Superior temporal gyrus (tissue), 1 donor: ENCODE measurements around the gene BLOC1S2.
"Not testable (repeated sequence)": the region's sequence is repeated elsewhere in the genome, so short reads cannot be mapped to it uniquely, and the experiment has no call there.

Experiments used
- DNase-seq: peaks from one replicate; pipeline ENCODE4 v3.0.0-alpha.2; 2016; ENCODE audit errors: extremely low spot score

BLOC1S2 gene

DNA sequence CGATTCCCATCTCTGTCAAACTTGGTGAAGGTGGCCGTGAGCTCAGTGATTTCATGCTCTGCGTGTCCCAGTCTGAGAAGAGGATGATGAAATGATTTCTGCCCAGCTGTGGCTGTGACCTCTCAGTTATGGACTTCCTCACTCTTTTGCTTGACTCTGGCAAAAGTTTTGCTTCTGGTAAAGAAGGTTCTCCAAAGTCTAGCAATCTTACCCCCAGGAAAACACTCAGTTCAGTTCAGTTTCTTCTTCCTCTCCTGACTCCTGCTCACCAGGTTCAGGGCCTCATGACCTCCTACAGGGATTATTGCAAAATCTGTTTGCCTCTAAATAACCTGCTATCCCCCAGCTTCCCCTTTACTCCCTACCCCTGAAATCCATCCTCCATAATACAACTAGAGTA, 4.9 kb upstream of the BLOC1S2 start:
- DNase-seq = no peak

DNA sequence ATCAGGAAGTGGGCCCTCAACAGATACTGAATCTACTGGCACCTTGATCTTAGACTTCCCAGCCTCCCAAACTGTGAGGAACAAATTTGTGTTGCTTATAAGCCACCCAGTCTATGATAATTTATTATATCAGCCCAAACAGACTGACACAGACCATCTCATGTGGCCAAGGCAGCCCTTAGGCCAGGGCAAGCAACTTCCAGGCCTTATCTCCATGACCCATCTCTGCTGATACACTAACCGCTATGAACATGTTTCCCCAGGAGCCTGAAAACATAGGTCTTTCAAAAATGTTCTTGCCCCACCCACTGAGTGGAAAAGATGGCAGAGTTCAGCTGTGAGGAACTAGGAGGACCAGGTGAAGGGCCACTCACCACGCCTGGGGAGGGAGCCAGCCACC, 3.2 kb upstream of the BLOC1S2 start:
- DNase-seq = no peak

DNA sequence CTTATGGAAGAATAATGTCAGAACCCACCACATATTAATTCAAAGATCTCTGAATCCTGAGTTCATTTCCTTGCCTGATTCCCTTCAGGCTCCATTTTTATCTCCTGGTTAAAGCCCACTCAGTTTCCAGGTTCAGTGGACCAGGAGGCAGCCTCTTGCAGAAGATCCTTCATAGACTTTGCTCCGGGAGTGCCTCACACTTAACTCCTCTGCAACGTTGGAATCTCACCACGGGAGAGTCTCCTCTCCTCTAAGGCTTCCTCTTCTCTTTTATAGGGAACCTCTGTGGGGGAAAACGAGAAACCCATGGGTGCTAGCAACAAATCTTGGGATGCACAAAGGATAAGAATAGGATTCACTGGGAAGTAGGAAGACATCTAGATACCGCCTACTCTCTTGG, 1.7 kb upstream of the BLOC1S2 start:
- DNase-seq = no peak

DNA sequence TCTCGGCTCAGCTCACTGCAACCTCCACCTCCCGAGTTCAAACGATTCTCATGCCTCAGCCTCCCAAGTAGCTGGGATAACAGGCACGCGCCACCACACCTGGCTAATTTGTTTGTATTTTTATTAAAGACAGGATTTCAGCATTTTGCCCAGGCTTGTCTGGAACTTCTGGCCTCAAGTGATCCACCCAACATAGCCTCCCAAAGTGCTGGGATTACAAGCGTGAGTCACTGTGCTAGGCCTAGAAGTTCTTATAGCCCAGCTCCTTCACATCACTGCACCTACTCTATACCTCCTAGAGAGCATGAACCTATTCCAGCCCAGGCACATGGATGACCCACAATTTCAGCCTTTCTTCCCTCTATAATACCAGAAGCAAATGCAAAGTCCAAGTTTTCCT, 1.3 kb upstream of the BLOC1S2 start:
- no peak for DNase-seq

DNA sequence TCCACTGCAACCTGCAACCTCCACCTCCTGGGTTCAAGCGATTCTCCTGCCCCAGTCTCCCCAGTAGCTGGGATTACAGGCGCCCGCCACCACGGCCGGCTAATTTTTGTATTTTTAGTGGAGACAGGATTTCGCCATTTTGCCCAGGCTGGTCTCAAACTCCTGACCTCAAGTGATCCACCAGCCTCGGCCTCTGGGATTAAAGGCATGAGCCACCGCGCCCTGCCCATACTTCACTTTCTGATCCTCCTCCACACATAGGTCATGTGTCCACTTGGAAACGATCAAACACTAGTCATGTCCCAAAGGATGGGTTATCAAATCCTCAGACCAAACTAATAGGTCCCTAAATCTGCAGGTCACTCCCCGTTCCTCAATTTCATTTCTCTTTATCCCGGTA, 1.2 kb downstream of the BLOC1S2 start:
- DNase-seq = not testable (repeated sequence)

DNA sequence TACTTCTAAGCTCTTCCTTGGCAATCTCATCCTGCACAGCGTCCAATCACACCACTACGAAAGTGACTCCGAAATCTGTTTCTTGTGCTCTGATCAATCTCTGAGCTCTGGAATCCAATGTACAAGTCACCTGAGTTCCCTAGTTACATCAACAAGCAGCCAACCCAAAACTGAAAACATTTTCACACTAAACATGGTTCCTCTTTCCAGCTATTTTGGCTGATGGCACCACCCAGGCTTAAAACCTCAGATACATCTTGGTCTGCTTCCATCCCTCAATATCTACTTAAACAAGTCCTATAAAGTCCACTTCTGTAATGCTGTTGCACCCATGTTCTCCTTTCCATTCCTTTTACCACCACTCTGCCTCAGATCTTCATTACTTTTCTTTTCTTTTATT, 3.6 kb downstream of the BLOC1S2 start:
- no peak for DNase-seq

DNA sequence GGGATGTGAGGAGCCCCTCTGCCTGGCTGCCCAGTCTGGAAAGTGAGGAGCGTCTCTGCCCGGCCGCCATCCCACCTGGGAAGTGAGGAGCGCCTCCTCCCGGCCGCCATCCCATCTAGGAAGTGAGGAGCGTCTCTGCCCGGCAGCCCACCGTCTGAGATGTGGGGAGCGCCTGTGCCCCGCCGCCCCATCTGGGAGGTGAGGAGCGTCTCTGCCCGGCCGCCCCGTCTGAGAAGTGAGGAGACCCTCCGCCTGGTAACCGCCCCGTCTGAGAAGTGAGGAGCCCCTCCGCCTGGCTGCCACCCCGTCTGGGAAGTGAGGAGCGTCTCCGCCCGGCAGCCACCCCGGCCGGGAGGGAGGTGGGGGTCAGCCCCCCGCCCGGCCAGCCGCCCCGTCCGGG, 9.5 kb downstream of the BLOC1S2 start:
- DNase-seq = not testable (repeated sequence)

DNA sequence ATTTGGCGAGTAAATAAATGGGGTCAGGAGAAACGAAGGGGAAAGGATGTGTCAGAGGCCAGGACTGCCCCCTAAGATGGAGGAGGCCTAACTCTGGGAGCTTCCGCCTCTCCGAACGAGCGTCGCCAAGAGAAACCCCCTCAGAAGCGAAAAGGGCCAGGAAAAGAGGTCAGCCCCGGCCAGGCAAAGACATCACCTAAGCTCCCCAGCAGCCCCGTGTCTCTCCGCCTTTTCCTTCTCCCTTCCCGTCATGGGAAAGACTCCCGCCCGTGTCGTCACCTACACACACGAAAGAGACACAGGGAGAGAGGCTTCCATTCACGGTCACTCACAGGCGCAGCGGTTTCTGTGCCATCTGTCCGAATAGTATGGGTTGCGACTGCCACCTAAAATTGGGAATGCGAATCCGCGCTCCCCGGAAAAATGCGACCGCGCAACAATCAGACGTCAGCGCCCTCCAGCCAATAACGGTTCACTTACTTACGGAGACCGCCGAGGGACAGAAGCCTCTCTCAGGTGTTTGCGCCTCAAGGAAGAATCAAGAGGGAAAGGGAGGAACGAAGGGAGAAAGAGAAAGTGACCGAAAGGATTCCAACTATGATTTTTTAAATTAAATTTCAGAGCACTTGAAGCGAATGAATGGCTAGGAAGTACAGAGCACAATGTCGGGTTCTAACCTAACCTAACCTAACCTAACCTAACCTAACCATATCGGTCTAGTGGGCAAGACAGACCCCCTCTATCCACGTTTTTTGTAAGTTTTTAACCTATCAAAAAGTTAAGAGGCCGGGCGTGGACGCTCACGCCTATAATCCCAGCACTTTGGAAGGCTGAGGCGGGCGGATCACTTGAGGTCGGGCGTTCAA, 19.0 kb downstream of the BLOC1S2 start, which contains the start of gene CWF19L1:
Gene CWF19L1, minus strand, starts transcription at position 400 of the 866 bp plus-strand sequence. Its CDS starts 45 bp downstream, at position 355.
- DNase-seq = peak; percentile 91

DNA sequence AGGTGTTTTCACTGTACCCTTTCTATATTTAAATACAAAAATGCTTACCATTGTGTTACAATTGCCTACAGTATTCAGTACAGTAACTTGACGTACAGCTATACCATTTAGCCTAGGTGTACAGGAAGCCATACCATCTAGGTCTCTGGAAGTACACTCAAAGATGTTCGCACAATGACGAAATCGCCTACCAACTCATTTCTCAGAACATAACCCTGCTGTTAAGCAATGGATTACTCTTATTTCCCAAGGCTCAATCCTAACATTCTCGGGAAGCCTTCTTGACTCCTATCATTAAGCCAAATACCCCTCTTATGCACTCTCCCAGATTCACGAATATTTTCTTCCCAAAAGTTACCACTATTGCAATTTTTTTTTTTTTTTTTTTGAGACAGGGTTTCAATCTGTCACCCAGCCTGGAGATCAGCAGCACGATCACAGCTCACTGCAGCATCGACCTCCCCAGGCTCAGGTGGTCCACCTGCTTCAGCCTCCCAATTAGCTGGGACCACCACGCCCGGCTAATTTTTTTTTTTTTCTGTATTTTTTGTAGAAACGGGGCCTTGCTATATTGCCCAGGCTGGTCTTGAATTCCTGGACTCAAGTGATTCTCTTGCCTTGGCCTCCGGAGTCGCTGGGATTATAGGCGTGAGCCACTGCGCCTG, 20.5 kb downstream of the BLOC1S2 start:
- no peak for DNase-seq

DNA sequence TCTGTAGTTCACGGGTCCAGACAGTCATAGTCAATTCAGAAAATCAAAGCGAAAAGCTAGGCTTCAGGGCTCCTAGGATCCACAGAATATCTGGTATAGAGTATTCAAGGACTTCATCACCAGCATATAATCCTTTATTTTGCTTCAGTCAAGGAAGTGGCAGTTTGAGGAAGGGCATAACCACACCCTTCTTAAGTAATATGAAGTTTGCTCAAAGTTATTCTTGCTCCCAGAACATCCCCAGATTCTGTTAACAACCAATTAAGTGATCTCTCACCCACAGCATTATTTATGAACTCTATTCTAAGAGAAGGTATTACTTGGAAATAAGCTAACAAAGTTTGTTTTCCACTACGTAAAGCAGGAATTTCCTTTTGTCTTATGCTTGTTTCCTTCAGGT, 32.3 kb downstream of the BLOC1S2 start:
- DNase-seq = no peak

DNA sequence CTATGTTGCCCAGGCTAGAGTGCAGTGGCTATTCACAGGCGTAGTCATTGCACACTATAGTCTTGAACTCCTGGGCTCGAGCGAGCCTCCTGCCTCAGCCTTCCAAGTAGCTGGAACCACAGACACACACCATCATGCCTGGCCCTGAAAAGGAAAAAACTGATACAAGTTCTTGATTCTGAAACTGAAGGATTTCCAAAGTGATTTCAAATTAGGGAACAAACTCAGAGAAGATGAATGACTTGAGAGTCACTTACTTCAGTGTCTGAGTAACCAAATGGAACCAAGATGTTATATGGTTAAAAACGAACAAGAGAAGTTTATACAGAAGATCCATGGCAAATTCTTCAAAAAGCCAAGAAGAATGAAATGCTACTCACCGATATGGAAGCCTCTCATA, 33.4 kb downstream of the BLOC1S2 start:
- DNase-seq = no peak

DNA sequence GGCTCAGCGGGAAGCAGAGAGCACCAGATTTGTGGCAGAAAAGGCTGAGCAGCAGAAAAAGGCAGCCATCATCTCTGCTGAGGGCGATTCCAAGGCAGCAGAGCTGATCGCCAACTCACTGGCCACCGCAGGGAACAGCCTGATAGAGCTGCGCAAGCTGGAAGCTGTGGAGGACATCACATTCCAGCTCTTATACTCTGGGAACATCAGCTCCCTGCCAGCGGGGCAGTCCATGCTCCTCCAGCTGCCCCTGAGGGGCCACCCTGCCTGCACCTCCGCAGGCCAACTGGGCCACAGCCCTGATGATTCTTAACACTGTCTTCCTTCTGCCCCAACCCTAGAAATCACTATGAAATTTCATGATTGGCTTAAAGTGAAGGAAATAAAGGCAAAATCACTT, 37.7 kb downstream of the BLOC1S2 start:
- no peak for DNase-seq

DNA sequence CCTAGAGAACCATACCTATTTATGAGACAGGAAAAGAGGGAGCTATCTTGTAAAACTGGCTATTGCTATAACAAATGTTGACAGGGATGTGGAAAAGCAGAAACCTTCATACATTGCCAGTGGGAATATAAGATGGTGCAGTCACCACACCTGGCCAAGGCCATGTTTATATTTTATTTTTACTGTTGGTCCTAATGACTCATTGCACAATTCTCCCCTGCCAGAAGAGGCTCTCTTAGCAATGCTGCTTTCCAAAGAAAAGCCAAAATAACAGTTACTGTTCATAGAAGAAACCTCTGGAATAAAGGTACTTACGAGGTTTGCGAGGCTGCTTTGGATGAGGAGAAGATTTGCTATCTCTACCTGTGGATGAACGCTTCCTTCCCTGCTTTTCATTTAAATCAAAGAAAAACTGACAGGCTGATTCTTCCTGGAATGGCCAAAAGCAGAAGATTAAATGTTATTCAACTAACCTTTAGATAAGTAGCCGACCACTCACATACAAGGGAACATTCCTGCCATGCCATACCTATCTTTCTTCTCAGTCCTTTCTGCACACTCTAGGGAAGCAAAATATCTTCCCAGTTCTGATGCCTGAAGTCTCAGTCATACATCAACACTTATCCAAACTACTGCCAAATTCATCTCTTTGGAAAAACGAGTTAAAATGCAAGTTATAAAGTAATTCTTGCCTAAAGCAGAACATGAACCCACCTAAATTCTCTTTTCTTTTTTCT, 40.8 kb downstream of the BLOC1S2 start:
- no peak for DNase-seq

DNA sequence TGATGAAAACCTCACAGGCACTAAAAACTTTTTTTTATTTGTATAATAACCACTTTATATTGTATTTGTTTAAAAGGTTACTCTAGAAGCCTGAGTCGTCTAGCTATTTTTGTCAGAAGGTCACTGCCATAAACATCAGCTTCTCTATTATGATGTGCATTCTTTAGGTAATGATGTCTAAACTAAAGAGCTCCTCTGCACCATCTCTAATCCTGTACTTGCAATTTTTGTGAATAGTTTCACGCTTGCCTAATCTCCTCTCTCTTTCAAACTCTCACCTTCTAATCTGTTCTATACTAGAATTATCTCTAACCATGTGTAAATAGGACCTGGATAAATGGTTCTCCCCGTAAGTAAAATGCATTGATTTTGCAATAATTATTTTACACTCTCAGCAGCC, 46.6 kb downstream of the BLOC1S2 start:
- no peak for DNase-seq

DNA sequence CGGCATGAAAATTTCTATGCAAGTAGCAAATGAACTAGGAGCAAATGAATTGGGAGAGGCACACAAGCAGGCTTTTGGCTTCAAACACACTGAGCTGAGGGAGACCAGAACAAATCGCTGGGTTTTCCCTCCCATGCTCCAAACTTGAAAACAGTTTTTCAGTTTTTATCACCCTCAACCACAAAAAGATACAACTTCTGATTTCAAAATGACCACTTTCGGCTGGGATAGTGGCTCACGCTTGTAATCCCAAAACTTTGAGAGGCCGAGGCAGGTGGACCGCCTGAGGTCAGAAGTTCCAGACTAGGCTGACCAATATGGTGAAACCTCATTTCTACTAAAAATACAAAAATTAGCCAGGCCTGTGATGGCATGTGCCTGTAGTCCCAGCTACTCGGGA, 48.1 kb downstream of the BLOC1S2 start:
- no peak for DNase-seq

DNA sequence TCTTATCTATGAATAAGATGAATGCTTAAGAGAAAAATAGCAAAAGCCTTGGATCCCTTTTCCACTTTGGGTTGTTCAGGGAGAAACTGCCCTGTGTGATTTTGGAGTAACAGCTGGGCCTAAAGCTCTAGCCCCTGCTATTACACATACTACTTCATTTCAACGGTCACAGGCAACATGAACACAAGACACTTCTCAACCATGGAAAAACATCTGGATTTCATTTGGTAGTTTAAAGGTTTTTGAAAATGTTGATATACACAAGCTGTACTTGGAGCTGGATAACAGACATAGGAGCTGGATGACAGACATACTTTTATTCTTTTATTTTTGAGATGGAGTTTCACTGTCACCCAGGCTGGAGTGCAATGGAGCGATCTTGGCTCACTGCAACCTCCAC, 54.4 kb downstream of the BLOC1S2 start:
- no peak for DNase-seq

DNA sequence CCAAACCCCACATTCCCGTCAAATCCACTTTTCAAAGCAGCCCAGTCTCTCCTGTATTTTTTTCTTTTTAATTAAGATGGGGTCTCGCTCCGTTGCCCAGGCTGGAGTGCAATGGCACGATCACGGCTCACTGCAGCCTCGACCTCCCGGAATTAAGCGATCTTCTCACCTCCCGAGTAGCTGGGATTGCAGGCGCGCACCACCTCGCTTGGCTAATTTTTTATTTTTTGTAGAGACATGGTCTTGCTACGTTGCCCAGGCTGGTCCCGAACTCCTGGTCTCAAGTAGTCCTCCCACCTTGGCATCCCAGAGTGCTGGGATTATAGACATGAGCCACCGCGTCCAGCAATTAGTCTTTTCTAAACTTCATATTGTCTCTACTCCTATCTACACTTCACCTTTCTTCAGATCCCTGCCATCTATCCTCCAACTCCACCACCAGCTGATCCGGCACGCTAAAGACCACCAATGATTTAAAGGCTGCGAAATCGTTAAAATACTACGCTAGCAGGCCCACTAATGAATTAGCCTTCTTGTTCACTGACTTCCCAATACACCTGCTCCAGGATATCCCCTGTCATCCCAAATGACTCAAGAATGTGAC, 56.6 kb downstream of the BLOC1S2 start:
- DNase-seq = no peak

DNA sequence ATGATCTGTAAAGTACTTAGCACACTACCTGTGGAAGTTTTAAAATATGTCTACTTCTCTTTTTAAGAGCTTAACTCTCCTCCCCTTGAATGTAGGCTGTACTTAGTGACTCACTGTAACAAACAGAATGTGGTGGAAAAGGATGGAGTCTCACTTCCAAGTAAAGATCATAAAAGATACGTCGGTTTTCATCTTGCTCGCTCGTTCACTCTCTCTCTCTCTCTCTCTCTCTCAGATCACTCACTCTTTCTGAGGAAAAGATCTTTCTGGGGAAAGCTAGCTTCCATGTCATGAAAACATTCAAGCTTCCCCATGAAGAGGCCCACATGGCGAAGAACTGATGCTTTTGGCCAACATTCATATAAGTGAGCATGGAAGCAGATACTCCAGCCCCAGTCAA, 62.6 kb downstream of the BLOC1S2 start:
- no peak for DNase-seq
